ENCODE measurements around the gene KAZALD1. TPM values are rescaled to one million over a fixed set of nuclear protein-coding genes. Genes with fewer than 3 reads are reported as not detected.
A peak's percentile ranks its signal among the peaks of the same experiment; 100 is the strongest.

Gene KAZALD1
- total RNA-seq, 1 experiment from 2014 or later = 16.0 TPM

GRCh38 chr10:101032637-101033224, 29.1 kb upstream of the KAZALD1 start:
- no peak overlapping the region for H2AFZ ChIP-seq (ENCODE audit: low read depth, low read length, poor library complexity, severe bottlenecking)
- H3K4me2 ChIP-seq (ENCODE audit: low read length) = peak overlapping the region; percentile 96
- BruUV-seq (replicated peaks) = no TSS peak
- no peaks in the 10 kb centered on the region for H3K9me2 ChIP-seq (ENCODE audit: insufficient read depth)
- no peaks in the 10 kb centered on the region for H4K20me1 ChIP-seq (ENCODE audit: insufficient read depth)
- POLR2A ChIA-PET = interaction anchor here (0.6 to 2.0 kb wide), 6 partner anchors 10 to 660 kb away, joined by 3 to 8 read pairs (median 4); no protein-coding TSS in a partner anchor
- H3K4me1 ChIP-seq (ENCODE audit: control insufficient read depth in 1 of 2, insufficient read depth in 2 of 2, low read length in 2 of 2) = peaks cover 28 to 50% of the 10 kb centered on the region in 2 experiments
- TF ChIP-seq CBX3 (IDR thresholded peaks at IDR 0.05; ENCODE audit: low read depth) (no peak), POLR2AphosphoS5 (IDR thresholded peaks at IDR 0.05; ENCODE audit: low read depth, low read length) (peak; percentile 83), YY1 (IDR thresholded peaks at IDR 0.05; ENCODE audit: extremely low read depth, insufficient replicate concordance, low read depth, low read length) (no peak), ZBTB33 (IDR thresholded peaks at IDR 0.05; ENCODE audit: extremely low read depth, insufficient replicate concordance, low read length) (peak; percentile 58), ZFX (IDR thresholded peaks at IDR 0.05) (no peak), SRF (IDR thresholded peaks at IDR 0.05; ENCODE audit: low read depth) (no peak), MAX (IDR thresholded peaks at IDR 0.05) (no peak), ATF3 (IDR thresholded peaks at IDR 0.05) (no peak)
- ATAC-seq = peak; percentile 52
- H3K9me3 ChIP-seq (ENCODE audit: control insufficient read depth in 1 of 2, insufficient read depth in 1 of 2, low read depth in 1 of 2, low read length in 2 of 2) = no peaks in the 10 kb centered on the region
- peaks cover 22 to 32% of the 10 kb centered on the region in 2 experiments for H3K36me3 ChIP-seq (ENCODE audit: control insufficient read depth in 1 of 2, insufficient read depth in 2 of 2, low read length in 2 of 2)
- H3K79me2 ChIP-seq (ENCODE audit: insufficient read depth, low read length) = peaks cover 12% of the 10 kb centered on the region
- no peaks in the 10 kb centered on the region for H3K27me3 ChIP-seq (ENCODE audit: insufficient read depth, low read length)
- H3K4me3 ChIP-seq (replicated peaks in 1 of 2; ENCODE audit: low read depth in 1 of 2, low read length in 2 of 2) = peak overlapping the region; percentile 67 to 87
- H3K27ac ChIP-seq (ENCODE audit: low read depth, low read length) = peak overlapping the region; percentile 81
- DNase-seq (ENCODE audit: low read depth, low spot score) = peak; percentile 60
- H3K9ac ChIP-seq (ENCODE audit: low read length) = peak overlapping the region; percentile 87
- intact Hi-C loops (cut with micrococcal nuclease) = no loop called here
- CTCF ChIA-PET = interaction anchor here (0.8 to 5.8 kb wide), 6 partner anchors 9 to 109 kb away, joined by 4 to 71 read pairs (median 25); no protein-coding TSS in a partner anchor
- RAD21 ChIA-PET (ENCODE audit: low non-redundant PET in 1 of 2, low total read pairs in 2 of 2, uncharacterized antibody in 2 of 2, unreplicated experiment in 2 of 2) = no interaction called here

Measured in HCT116 (cell line).